Measurements from ENCODE around the gene RBFOX2. TPM values are rescaled to one million over a fixed set of nuclear protein-coding genes. Genes with fewer than 3 reads are reported as not detected.

Gene RBFOX2
- total and polyA plus RNA-seq, 2 donors (not counting 3 experiments of a cell fraction or from before 2014, with no cell fraction given): 125 to 142 TPM

GRCh38 chr22:36037102-36037758 is 8.6 kb upstream of the RBFOX2 start:
- no peak overlapping the region for H3K4me2 ChIP-seq (ENCODE audit: insufficient read depth, low read length)
- no peak overlapping the region for H3K27ac ChIP-seq (ENCODE audit: insufficient read depth, low read depth, low read length)
- DNase-seq (ENCODE audit: low read depth, low spot score) (no peak), FAIRE-seq (no peak)
- H3K9me3 ChIP-seq (replicated peaks; ENCODE audit: control insufficient read depth, insufficient read depth, low read length): no peaks in the 10 kb centered on the region
- ChIA-PET POLR2A (no interaction called here), CTCF (interaction anchor here (0.7 to 2.1 kb wide), 2 partner anchors 29 kb away, joined by 4 to 11 read pairs; no protein-coding TSS in a partner anchor)
- H4K20me1 ChIP-seq (replicated peaks; ENCODE audit: control insufficient read depth, extremely low read depth, insufficient read depth, low read length): no peaks in the 10 kb centered on the region
- dilution Hi-C loops (cut with MboI; ENCODE audit: extremely low pct_ligation_motif_present, low sequenced_read_pairs) (loop anchor here (10.0 kb wide), 1 partner anchor 282 kb away; no protein-coding TSS in a partner anchor), intact Hi-C loops (cut with micrococcal nuclease) (no loop called here)
- no peaks in the 10 kb centered on the region for H3K36me3 ChIP-seq (ENCODE audit: control insufficient read depth in 2 of 2, extremely low read depth in 1 of 2, insufficient read depth in 2 of 2, low read length in 2 of 2)
- H3K9me1 ChIP-seq (replicated peaks; ENCODE audit: control insufficient read depth, extremely low read depth, insufficient read depth, low read length): no peaks in the 10 kb centered on the region
- no TSS peak for BruUV-seq (replicated peaks)
- H2AFZ ChIP-seq (ENCODE audit: low read depth, low read length): no peak overlapping the region
- no peak overlapping the region for H3K9ac ChIP-seq (replicated peaks; ENCODE audit: extremely low read depth, insufficient read depth, low read length)
- TF ChIP-seq MAX (IDR thresholded peaks at IDR 0.05; ENCODE audit: insufficient read depth, insufficient read length) (no peak), MYC (IDR thresholded peaks at IDR 0.05; ENCODE audit: low read depth, low read length) (no peak), CTCF (IDR thresholded peaks at IDR 0.05; ENCODE audit: extremely low read depth in 1 of 2, insufficient read depth in 1 of 2, low read depth in 1 of 2, low read length in 2 of 2) (no peak)
- peaks cover 2% of the 10 kb centered on the region for H3K4me1 ChIP-seq (ENCODE audit: control insufficient read depth, extremely low read depth, insufficient read depth, low read length)
- H3K27me3 ChIP-seq (ENCODE audit: control insufficient read depth in 2 of 2, insufficient read depth in 2 of 2, low read length in 2 of 2): peaks cover 13 to 16% of the 10 kb centered on the region in 2 experiments
- H3K79me2 ChIP-seq (ENCODE audit: control insufficient read depth, insufficient read depth, low read length): no peaks in the 10 kb centered on the region
- no peak overlapping the region for H3K4me3 ChIP-seq (replicated peaks in 1 of 3; ENCODE audit: insufficient read depth in 1 of 3, low read depth in 1 of 3, low read length in 3 of 3)

GRCh38 chr22:36036167-36036624 is 7.6 kb upstream of the RBFOX2 start:
- Histone ChIP-seq H4K20me1 (replicated peaks; ENCODE audit: control insufficient read depth, extremely low read depth, insufficient read depth, low read length) (no peaks in the 10 kb centered on the region), H3K4me3 (replicated peaks in 1 of 3; ENCODE audit: insufficient read depth in 1 of 3, low read depth in 1 of 3, low read length in 3 of 3) (no peak overlapping the region), H2AFZ (ENCODE audit: low read depth, low read length) (no peak overlapping the region), H3K9me3 (replicated peaks; ENCODE audit: control insufficient read depth, insufficient read depth, low read length) (no peaks in the 10 kb centered on the region), H3K9ac (replicated peaks; ENCODE audit: extremely low read depth, insufficient read depth, low read length) (no peak overlapping the region), H3K4me1 (ENCODE audit: control insufficient read depth, extremely low read depth, insufficient read depth, low read length) (peaks cover 2% of the 10 kb centered on the region), H3K27me3 (ENCODE audit: control insufficient read depth in 2 of 2, insufficient read depth in 2 of 2, low read length in 2 of 2) (peaks cover 10 to 16% of the 10 kb centered on the region in 2 experiments), H3K9me1 (replicated peaks; ENCODE audit: control insufficient read depth, extremely low read depth, insufficient read depth, low read length) (no peaks in the 10 kb centered on the region), H3K27ac (ENCODE audit: insufficient read depth, low read depth, low read length) (no peak overlapping the region), H3K36me3 (ENCODE audit: control insufficient read depth in 2 of 2, extremely low read depth in 1 of 2, insufficient read depth in 2 of 2, low read length in 2 of 2) (no peaks in the 10 kb centered on the region), H3K4me2 (ENCODE audit: insufficient read depth, low read length) (no peak overlapping the region), H3K79me2 (ENCODE audit: control insufficient read depth, insufficient read depth, low read length) (no peaks in the 10 kb centered on the region)
- DNase-seq (ENCODE audit: low read depth, low spot score) (peak; percentile 38), FAIRE-seq (peak; percentile 21)
- dilution Hi-C loops (cut with MboI; ENCODE audit: extremely low pct_ligation_motif_present, low sequenced_read_pairs): loop anchor here (10.0 kb wide), 1 partner anchor 281 kb away; no protein-coding TSS in a partner anchor
- no peak for TF ChIP-seq JUN (IDR thresholded peaks at IDR 0.05; ENCODE audit: borderline replicate concordance, insufficient read depth, insufficient read length, low read depth)
- no peak for TF ChIP-seq GATA2 (IDR thresholded peaks at IDR 0.05; ENCODE audit: insufficient read depth, insufficient read length, low read depth, low read length)
- TF ChIP-seq FOS (IDR thresholded peaks at IDR 0.05; ENCODE audit: borderline replicate concordance, insufficient read depth, low read length): no peak
- TF ChIP-seq MYC (IDR thresholded peaks at IDR 0.05; ENCODE audit: low read depth, low read length): no peak
- no peak for TF ChIP-seq POLR2AphosphoS5 (IDR thresholded peaks at IDR 0.05; ENCODE audit: insufficient read depth, low read depth, low read length)
- TF ChIP-seq CTCF (IDR thresholded peaks at IDR 0.05; ENCODE audit: extremely low read depth in 1 of 2, insufficient read depth in 1 of 2, low read depth in 1 of 2, low read length in 2 of 2): no peak
- TF ChIP-seq MAX (IDR thresholded peaks at IDR 0.05; ENCODE audit: insufficient read depth, insufficient read length): no peak
- TF ChIP-seq EZH2 (IDR thresholded peaks at IDR 0.05; ENCODE audit: borderline replicate concordance, low read depth, low read length, severe bottlenecking): no peak
- TF ChIP-seq POLR2A (IDR thresholded peaks at IDR 0.05; ENCODE audit: low read depth, low read length): no peak
- intact Hi-C loops (cut with micrococcal nuclease): no loop called here
- no TSS peak for BruUV-seq (replicated peaks)
- CTCF ChIA-PET: interaction anchor here (0.7 to 2.1 kb wide), 3 partner anchors 30 to 450 kb away, joined by 3 to 11 read pairs (median 3); no protein-coding TSS in a partner anchor
- POLR2A ChIA-PET: interaction anchor here (0.7 kb wide), 1 partner anchor 958 kb away, joined by 3 read pairs; no protein-coding TSS in a partner anchor
